Calu3 (cell line): ENCODE results near the gene MUC21. TPM values are rescaled to one million over a fixed set of nuclear protein-coding genes. Genes with fewer than 3 reads are reported as not detected.

Source experiments
- BruUV-seq: library from RNA; stranded (reverse); fragments of 400-500 nt; replicated peaks from 2 replicates; lab custom pipeline; 2021; lab: Mats Ljungman, UMichigan
- CTCF ChIA-PET: fragments of 300-600 bp; sonication (Branson Sonifier 250); formaldehyde crosslinking; loops from one replicate; lab custom pipeline; 2022; ENCODE audit warnings: antibody characterized with exemption; lab: Charles Lee
- DNase-seq: peaks from one replicate; pipeline ENCODE4 v3.0.0; 2022
- H3K27ac Mint-ChIP-seq: one replicate; pipeline ENCODE4 v1.8.0; 2022; ENCODE audit warnings: mixed read lengths; ENCODE audit not compliant: unreplicated experiment
- H3K27me3 Mint-ChIP-seq: one replicate; pipeline ENCODE4 v1.8.0; 2022; ENCODE audit warnings: mixed read lengths; ENCODE audit not compliant: unreplicated experiment
- H3K36me3 Mint-ChIP-seq: one replicate; pipeline ENCODE4 v1.8.0; 2022; ENCODE audit warnings: mild to moderate bottlenecking, moderate library complexity, mixed read lengths; ENCODE audit not compliant: insufficient read depth, unreplicated experiment
- H3K4me1 Mint-ChIP-seq: one replicate; pipeline ENCODE4 v1.8.0; 2022; ENCODE audit warnings: mild to moderate bottlenecking, low read depth, mixed read lengths; ENCODE audit not compliant: unreplicated experiment
- H3K4me3 Mint-ChIP-seq: one replicate; pipeline ENCODE4 v1.8.0; 2022; ENCODE audit warnings: mild to moderate bottlenecking, low read depth, moderate library complexity, mixed read lengths; ENCODE audit not compliant: unreplicated experiment
- H3K9me3 Mint-ChIP-seq: one replicate; pipeline ENCODE4 v1.8.0; 2022; ENCODE audit warnings: low read depth, mixed read lengths; ENCODE audit not compliant: unreplicated experiment
- CTCF ChIP-seq: fragments of 200-600 bp; IDR thresholded peaks from one replicate; pipeline ENCODE4 v1.8.0; 2022; ENCODE audit warnings: antibody characterized with exemption; ENCODE audit not compliant: unreplicated experiment
- intact Hi-C: fragments of 100-400 bp; cut with micrococcal nuclease; formaldehyde crosslinking; loops from one replicate; pipeline ENCODE4 v1.10.0; 2022; ENCODE audit not compliant: unreplicated experiment
- total RNA-seq: library from RNA; stranded (reverse); gene quantifications from 2 replicates; pipeline ENCODE4 v1.2.3, GENCODE V29; 2022

MUC21 gene
- total RNA-seq, 1 experiment from 2014 or later = not detected

- H3K4me1 Mint-ChIP-seq = peaks cover 40% of the 10 kb centered on the region
- no peaks in the 10 kb centered on the region for H3K9me3 Mint-ChIP-seq
- intact Hi-C loops = loop anchor here (2.0 kb wide), 1 partner anchor 30 kb away; no protein-coding TSS in a partner anchor
- H3K36me3 Mint-ChIP-seq = no peaks in the 10 kb centered on the region
- no peak for TF ChIP-seq CTCF
- H3K27ac Mint-ChIP-seq = no peak overlapping the region
- CTCF ChIA-PET = interaction anchor here (0.6 kb wide), 1 partner anchor 14 kb away, joined by 3 read pairs; no protein-coding TSS in a partner anchor
- no TSS peak for BruUV-seq
- DNase-seq = no peak
- H3K4me3 Mint-ChIP-seq = no peak overlapping the region
- H3K27me3 Mint-ChIP-seq = peaks cover 16% of the 10 kb centered on the region
Measured at GRCh38 chr6:31037169-31037568, 53.7 kb downstream of the MUC21 start.

- Mint-ChIP-seq H3K36me3 (no peaks in the 10 kb centered on the region), H3K27ac (no peak overlapping the region), H3K4me3 (no peak overlapping the region), H3K27me3 (peaks cover 11% of the 10 kb centered on the region), H3K4me1 (peaks cover 45% of the 10 kb centered on the region), H3K9me3 (no peaks in the 10 kb centered on the region)
- BruUV-seq = no TSS peak
- intact Hi-C loops = loop anchor here (2.0 kb wide), 1 partner anchor 31 kb away; no protein-coding TSS in a partner anchor
- no peak for DNase-seq
- CTCF ChIA-PET = interaction anchor here (1.0 kb wide), 1 partner anchor 102 kb away, joined by 3 read pairs; no protein-coding TSS in a partner anchor
- TF ChIP-seq CTCF = no peak
Measured at GRCh38 chr6:31037682-31038081, 54.2 kb downstream of the MUC21 start.

GRCh38 chr6:31038559-31038958 lies 55.0 kb downstream of the MUC21 start:
- no TSS peak for BruUV-seq
- no peak for TF ChIP-seq CTCF
- intact Hi-C loops = no loop called here
- no peaks in the 10 kb centered on the region for H3K9me3 Mint-ChIP-seq
- no peak overlapping the region for H3K4me3 Mint-ChIP-seq
- DNase-seq = no peak
- H3K4me1 Mint-ChIP-seq = peaks cover 54% of the 10 kb centered on the region
- CTCF ChIA-PET = interaction anchor here (1.0 to 1.3 kb wide), 2 partner anchors 96 to 103 kb away, joined by 3 to 4 read pairs; no protein-coding TSS in a partner anchor
- H3K27ac Mint-ChIP-seq = no peak overlapping the region
- no peaks in the 10 kb centered on the region for H3K36me3 Mint-ChIP-seq
- peaks cover 8% of the 10 kb centered on the region for H3K27me3 Mint-ChIP-seq

Other genes with a start within 250 kb of the MUC21 start
- 240 and 243 TPM in 2 replicates for gene FLOT1, start 241.0 kb upstream of the MUC21 start, total RNA-seq
- 270 and 458 TPM in 2 replicates for gene IER3, start 239.2 kb upstream of the MUC21 start, total RNA-seq
- gene DDR1, start 99.2 kb upstream of the MUC21 start, total RNA-seq = 489 and 580 TPM in 2 replicates
- 70.5 and 80.0 TPM in 2 replicates for gene GTF2H4, start 75.5 kb upstream of the MUC21 start, total RNA-seq
- gene VARS2, start 69.5 kb upstream of the MUC21 start, total RNA-seq = 33.0 and 34.2 TPM in 2 replicates
- gene SFTA2, start 51.5 kb upstream of the MUC21 start, total RNA-seq = 184 and 246 TPM in 2 replicates
- 0.07 and 0.15 TPM in 2 replicates for gene MUCL3, start 42.7 kb upstream of the MUC21 start, total RNA-seq
- gene MUC22, start 26.8 kb downstream of the MUC21 start, total RNA-seq = not detected in 2 replicates
- not detected in 2 replicates for gene C6orf15, start 128.9 kb downstream of the MUC21 start, total RNA-seq
- 9.4 and 11.0 TPM in 2 replicates for gene PSORS1C1, start 131.1 kb downstream of the MUC21 start, total RNA-seq
- gene CDSN, start 136.7 kb downstream of the MUC21 start, total RNA-seq = 0.35 and 0.42 TPM in 2 replicates
- not detected in 2 replicates for gene PSORS1C2, start 155.3 kb downstream of the MUC21 start, total RNA-seq
- 95.2 and 105 TPM in 2 replicates for gene CCHCR1, start 174.1 kb downstream of the MUC21 start, total RNA-seq
- 43.2 and 49.5 TPM in 2 replicates for gene TCF19, start 174.9 kb downstream of the MUC21 start, total RNA-seq
- 25.7 and 32.7 TPM in 2 replicates for gene POU5F1, start 187.0 kb downstream of the MUC21 start, total RNA-seq